Loucy (cell line): ENCODE results near the gene ALG1.
"Not testable (repeated sequence)": the region's sequence is repeated elsewhere in the genome, so short reads cannot be mapped to it uniquely, and the experiment has no call there.

Experiments
- H2AFZ ChIP-seq: fragments of 200-600 bp; sonication (generic); 2 replicates; pipeline ENCODE4 v1.6.0; 2016; ENCODE audit warnings: antibody characterized with exemption, mild to moderate bottlenecking, low read length, moderate library complexity
- H3F3A ChIP-seq: fragments of 200-600 bp; 2 replicates; pipeline ENCODE4 v1.6.0; 2016; ENCODE audit warnings: antibody characterized with exemption, low read depth, mild to moderate bottlenecking
- H3K27me3 ChIP-seq: fragments of 200-600 bp; sonication (generic); 2 replicates; pipeline ENCODE4 v1.6.1; 2014; ENCODE audit warnings: low read length, mild to moderate bottlenecking; ENCODE audit not compliant: insufficient read depth, poor library complexity, severe bottlenecking
- H3K36me3 ChIP-seq: fragments of 200-600 bp; sonication (generic); 2 replicates; pipeline ENCODE4 v1.6.1; 2016; ENCODE audit warnings: low read length; ENCODE audit not compliant: insufficient read depth
- H3K4me1 ChIP-seq: fragments of 200-600 bp; sonication (generic); 2 replicates; pipeline ENCODE4 v1.5.1; 2014; ENCODE audit warnings: low read length, mild to moderate bottlenecking; ENCODE audit not compliant: insufficient read depth, poor library complexity, severe bottlenecking
- H3K4me2 ChIP-seq: fragments of 200-600 bp; sonication (generic); 2 replicates; pipeline ENCODE4 v1.6.0; 2014; ENCODE audit warnings: antibody characterized with exemption, low read length, low read depth, mild to moderate bottlenecking; ENCODE audit not compliant: poor library complexity, severe bottlenecking
- H3K4me3 ChIP-seq: fragments of 200-600 bp; sonication (generic); 2 replicates; pipeline ENCODE4 v1.5.1; 2014; ENCODE audit warnings: low read length, mild to moderate bottlenecking, mixed read lengths; ENCODE audit not compliant: poor library complexity, severe bottlenecking
- H3K79me2 ChIP-seq: fragments of 200-600 bp; sonication (generic); 2 replicates; pipeline ENCODE4 v1.6.1; 2014; ENCODE audit warnings: low read length; ENCODE audit not compliant: insufficient read depth
- H3K9ac ChIP-seq: fragments of 200-600 bp; sonication (generic); 2 replicates; pipeline ENCODE4 v1.6.0; 2014; ENCODE audit warnings: mild to moderate bottlenecking, low read depth, low read length, moderate library complexity; ENCODE audit not compliant: poor library complexity, severe bottlenecking
- H3K9me2 ChIP-seq: fragments of 200-600 bp; sonication (generic); replicated peaks from 2 replicates; pipeline ENCODE4 v1.6.1; 2016; ENCODE audit warnings: low read depth, low read length, mixed read lengths
- H3K9me3 ChIP-seq: fragments of 200-600 bp; sonication (generic); 2 replicates; pipeline ENCODE4 v1.6.1; 2014; ENCODE audit warnings: mild to moderate bottlenecking, antibody characterized with exemption, low read length, low read depth; ENCODE audit not compliant: insufficient read depth
- H4K20me1 ChIP-seq: fragments of 200-600 bp; sonication (generic); 2 replicates; pipeline ENCODE4 v1.6.0; 2014; ENCODE audit warnings: antibody characterized with exemption, low read length, mild to moderate bottlenecking; ENCODE audit not compliant: insufficient read depth, poor library complexity, severe bottlenecking
- CTCF ChIP-seq: fragments of 200-600 bp; sonication (generic); conservative IDR thresholded peaks from 2 replicates; pipeline ENCODE4 v1.5.1; 2014; ENCODE audit warnings: mild to moderate bottlenecking, antibody characterized with exemption, low read length
- EZH2phosphoT487 ChIP-seq: fragments of 200-600 bp; IDR thresholded peaks from 2 replicates; pipeline ENCODE4 v1.6.1; 2018; ENCODE audit warnings: antibody characterized with exemption, mild to moderate bottlenecking, moderate library complexity, borderline replicate concordance

Gene ALG1

GRCh38 chr16:5099174-5099573 lies 27.5 kb downstream of the ALG1 start:
- H3K79me2 ChIP-seq, H3K4me1 ChIP-seq, H2AFZ ChIP-seq, H3K27me3 ChIP-seq, H4K20me1 ChIP-seq, H3F3A ChIP-seq, H3K9me3 ChIP-seq, H3K36me3 ChIP-seq, H3K4me3 ChIP-seq, H3K9me2 ChIP-seq, H3K9ac ChIP-seq, H3K4me2 ChIP-seq: not testable (repeated sequence)

DNA sequence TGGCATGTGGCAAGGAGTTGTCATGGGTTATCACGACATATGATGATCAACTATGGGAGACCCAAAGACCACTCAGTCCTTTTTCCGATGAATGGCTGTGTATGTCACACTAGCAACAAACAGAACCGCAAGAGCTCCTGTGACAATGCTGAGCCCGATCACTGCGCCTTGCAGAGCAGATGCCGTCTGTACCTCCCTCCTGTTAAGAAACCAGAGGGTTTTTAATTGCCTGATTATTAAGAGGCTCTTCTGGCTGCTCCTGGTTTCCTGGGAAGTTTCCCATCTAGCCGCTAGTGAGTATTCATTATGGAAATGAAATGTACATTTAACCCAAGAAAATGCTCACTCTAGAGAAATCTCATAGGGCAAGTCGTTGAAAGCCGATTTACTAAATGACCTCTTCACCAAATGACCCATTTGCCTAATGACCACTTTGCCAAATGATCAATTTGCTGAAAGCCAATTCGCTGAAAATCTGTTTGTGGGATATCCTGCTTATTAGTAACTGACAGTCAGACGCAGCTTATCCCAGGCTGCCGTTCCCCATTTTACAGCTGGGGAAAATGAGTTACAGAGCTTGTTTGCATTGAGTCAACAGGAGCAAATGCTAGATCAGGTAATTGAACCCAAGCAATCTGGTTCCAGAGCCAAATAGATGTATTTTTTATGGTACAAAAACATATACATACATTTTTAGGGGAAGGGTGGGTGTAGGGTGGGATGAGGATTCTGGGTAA lies 31.8 kb downstream of the ALG1 start:
- not testable (repeated sequence) for H3F3A ChIP-seq, H2AFZ ChIP-seq, H3K4me2 ChIP-seq, H3K36me3 ChIP-seq, H3K9me2 ChIP-seq, H3K27me3 ChIP-seq, H4K20me1 ChIP-seq, H3K9me3 ChIP-seq, H3K79me2 ChIP-seq, H3K9ac ChIP-seq, H3K4me1 ChIP-seq, H3K4me3 ChIP-seq

DNA sequence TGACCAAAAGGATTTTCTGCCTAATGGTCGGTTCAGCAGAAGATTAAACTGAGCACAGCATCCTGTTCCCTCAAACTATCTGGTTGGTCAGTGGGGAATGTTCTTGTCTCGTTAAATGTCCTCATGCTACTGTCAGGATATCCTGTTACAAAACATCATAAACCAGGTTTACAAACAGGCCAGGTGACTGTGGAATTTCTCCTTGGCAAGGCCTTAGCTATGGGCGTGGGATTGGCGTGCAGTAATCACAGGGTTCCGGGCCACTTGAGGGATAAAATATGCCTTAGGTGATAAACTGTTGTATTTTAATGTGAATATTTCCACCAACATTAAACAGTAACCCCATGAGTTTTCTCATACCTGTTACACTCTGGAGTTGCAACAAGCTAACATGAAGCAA lies 33.4 kb downstream of the ALG1 start:
- H3K9ac ChIP-seq, H4K20me1 ChIP-seq, H3F3A ChIP-seq, H3K79me2 ChIP-seq, H3K4me1 ChIP-seq, H3K4me2 ChIP-seq, H3K9me3 ChIP-seq, H3K9me2 ChIP-seq, H3K27me3 ChIP-seq, H3K4me3 ChIP-seq, H2AFZ ChIP-seq, H3K36me3 ChIP-seq: not testable (repeated sequence)

GRCh38 chr16:5108505-5109158 lies 37.0 kb downstream of the ALG1 start:
- Histone ChIP-seq H4K20me1 (no peaks in the 10 kb centered on the region), H3K27me3 (no peaks in the 10 kb centered on the region), H3K9me3 (no peaks in the 10 kb centered on the region), H3K4me3 (no peak overlapping the region), H2AFZ (no peak overlapping the region), H3K4me1 (no peaks in the 10 kb centered on the region), H3K9me2 (no peaks in the 10 kb centered on the region), H3K79me2 (no peaks in the 10 kb centered on the region), H3F3A (no peaks in the 10 kb centered on the region), H3K4me2 (no peak overlapping the region), H3K36me3 (no peaks in the 10 kb centered on the region), H3K9ac (no peak overlapping the region)
- TF ChIP-seq EZH2phosphoT487 = no peak
- TF ChIP-seq CTCF = no peak

GRCh38 chr16:5110933-5111332 lies 39.3 kb downstream of the ALG1 start:
- not testable (repeated sequence) for H3K4me1 ChIP-seq, H3K9ac ChIP-seq, H4K20me1 ChIP-seq, H3K9me3 ChIP-seq, H3K4me2 ChIP-seq, H3K79me2 ChIP-seq, H3F3A ChIP-seq, H2AFZ ChIP-seq, H3K4me3 ChIP-seq, H3K27me3 ChIP-seq, H3K36me3 ChIP-seq, H3K9me2 ChIP-seq

DNA sequence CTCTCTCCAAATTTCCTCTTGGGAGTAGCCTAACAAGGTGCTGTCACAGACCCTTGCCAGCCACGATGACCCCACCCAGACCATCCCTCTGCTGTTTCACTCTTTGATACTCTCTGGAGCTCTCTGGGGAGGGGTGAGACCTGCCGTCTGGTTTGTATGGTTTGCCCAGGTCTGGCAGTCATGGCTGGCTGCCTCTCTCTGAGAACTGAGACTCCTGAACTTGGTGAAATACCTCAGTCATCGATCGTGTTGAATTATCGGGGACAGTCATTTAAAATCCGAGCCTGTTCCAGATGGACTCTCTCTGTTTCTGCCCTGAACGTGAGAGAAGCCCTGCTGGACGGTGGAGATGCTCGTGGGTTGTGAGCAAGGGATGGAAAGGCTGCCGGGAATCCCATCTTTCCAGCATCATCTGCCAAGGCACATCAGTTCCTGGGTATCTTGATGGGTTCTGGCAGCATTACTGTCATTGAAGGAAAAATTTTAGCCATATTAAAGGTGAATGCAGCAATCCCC lies 45.2 kb downstream of the ALG1 start:
- not testable (repeated sequence) for H3K9me3 ChIP-seq, H4K20me1 ChIP-seq, H2AFZ ChIP-seq, H3K79me2 ChIP-seq, H3K4me3 ChIP-seq, H3K27me3 ChIP-seq, H3F3A ChIP-seq, H3K9me2 ChIP-seq, H3K4me1 ChIP-seq, H3K9ac ChIP-seq, H3K36me3 ChIP-seq, H3K4me2 ChIP-seq
